Bronchial epithelial cell (primary cell): ENCODE data around the gene ADAM19. TPM values are rescaled to one million over a fixed set of nuclear protein-coding genes. Genes with fewer than 3 reads are reported as not detected.

Source experiments
- DNase-seq: peaks from one replicate; pipeline ENCODE4 v3.0.0-alpha.2; 2010; ENCODE audit warnings: low read depth
- FAIRE-seq: peaks from 2 replicates; lab custom pipeline; 2011; peaks lifted over from hg19 to GRCh38; lab: Jason Lieb, UNC
- H3K27me3 ChIP-seq: 2 replicates; pipeline ENCODE4 v1.5.1; 2011; ENCODE audit warnings: low read length; ENCODE audit not compliant: control insufficient read depth, insufficient read depth
- H3K36me3 ChIP-seq: 2 replicates; pipeline ENCODE4 v1.5.1; 2011; ENCODE audit warnings: low read length; ENCODE audit not compliant: control insufficient read depth, insufficient read depth
- H3K4me3 ChIP-seq: 2 replicates; pipeline ENCODE4 v1.5.1; 2011; ENCODE audit warnings: mild to moderate bottlenecking, low read depth, low read length, control low read depth
- total RNA-seq: library from RNA; depleted of rRNA; stranded (reverse); fragments of >200 nt; gene quantifications from 2 replicates; pipeline ENCODE4 v1.2.1, GENCODE V29; 2014
- TF ChIP-seq, protein P1 (sequence below): IDR thresholded peaks from 2 replicates; pipeline ENCODE4 v1.5.1; 2011; ENCODE audit warnings: mild to moderate bottlenecking, moderate library complexity, low read length, control low read depth, inconsistent platforms; ENCODE audit not compliant: insufficient read depth, severe bottlenecking

Gene ADAM19
- total RNA-seq, 1 donor from 2014 or later: 0.79 TPM

DNA sequence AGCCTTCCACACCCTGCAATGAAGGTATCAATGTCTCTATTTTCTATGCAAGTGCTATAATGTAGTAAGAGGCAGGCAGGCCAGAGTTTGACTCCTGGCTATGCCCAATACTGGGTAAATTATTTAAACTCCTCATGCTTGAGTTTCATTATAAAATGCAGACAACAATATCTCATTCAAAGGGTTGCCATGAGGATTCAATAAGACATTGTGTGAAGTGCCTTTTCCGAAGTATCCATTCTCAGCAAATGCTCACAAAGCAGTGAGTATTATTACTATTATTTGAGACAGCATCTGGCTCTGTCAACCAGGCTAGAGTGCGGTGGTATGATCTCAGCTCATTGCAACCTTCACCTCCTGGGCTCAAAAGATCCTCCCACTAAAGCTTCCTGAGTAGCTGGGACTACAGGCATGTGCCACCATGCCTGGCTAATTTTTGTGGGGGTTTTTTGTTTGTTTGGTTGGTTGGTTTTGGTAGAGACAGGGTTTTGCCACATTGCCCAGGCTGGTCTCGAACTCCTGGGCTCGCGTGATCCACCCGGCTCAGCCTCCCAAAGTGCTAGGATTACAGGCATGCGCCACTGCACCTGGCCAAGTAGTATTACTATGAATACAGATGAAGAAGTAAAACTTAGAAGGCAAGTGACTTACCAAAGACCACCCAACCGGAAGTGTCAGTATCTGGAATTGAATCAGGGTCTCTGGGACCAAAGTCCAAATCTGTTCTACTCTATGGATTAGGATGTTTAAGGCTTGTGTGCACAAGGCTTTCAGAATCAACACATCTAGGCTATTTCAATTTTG lies 18.8 kb downstream of the ADAM19 start:
- FAIRE-seq: no peak

GRCh38 chr5:157555037-157555640 lies 20.4 kb downstream of the ADAM19 start:
- DNase-seq: peak; percentile 30
- no peaks in the 10 kb centered on the region for H3K27me3 ChIP-seq
- no peaks in the 10 kb centered on the region for H3K36me3 ChIP-seq
- FAIRE-seq: no peak
- TF ChIP-seq, protein P1, sequence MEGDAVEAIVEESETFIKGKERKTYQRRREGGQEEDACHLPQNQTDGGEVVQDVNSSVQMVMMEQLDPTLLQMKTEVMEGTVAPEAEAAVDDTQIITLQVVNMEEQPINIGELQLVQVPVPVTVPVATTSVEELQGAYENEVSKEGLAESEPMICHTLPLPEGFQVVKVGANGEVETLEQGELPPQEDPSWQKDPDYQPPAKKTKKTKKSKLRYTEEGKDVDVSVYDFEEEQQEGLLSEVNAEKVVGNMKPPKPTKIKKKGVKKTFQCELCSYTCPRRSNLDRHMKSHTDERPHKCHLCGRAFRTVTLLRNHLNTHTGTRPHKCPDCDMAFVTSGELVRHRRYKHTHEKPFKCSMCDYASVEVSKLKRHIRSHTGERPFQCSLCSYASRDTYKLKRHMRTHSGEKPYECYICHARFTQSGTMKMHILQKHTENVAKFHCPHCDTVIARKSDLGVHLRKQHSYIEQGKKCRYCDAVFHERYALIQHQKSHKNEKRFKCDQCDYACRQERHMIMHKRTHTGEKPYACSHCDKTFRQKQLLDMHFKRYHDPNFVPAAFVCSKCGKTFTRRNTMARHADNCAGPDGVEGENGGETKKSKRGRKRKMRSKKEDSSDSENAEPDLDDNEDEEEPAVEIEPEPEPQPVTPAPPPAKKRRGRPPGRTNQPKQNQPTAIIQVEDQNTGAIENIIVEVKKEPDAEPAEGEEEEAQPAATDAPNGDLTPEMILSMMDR: no peak
- no peak overlapping the region for H3K4me3 ChIP-seq

More for the DNA sequence above, 18.8 kb downstream of the ADAM19 start:
- H3K36me3 ChIP-seq: no peaks in the 10 kb centered on the region
- TF ChIP-seq, protein P1: no peak
- no peak for DNase-seq
- no peaks in the 10 kb centered on the region for H3K27me3 ChIP-seq
- H3K4me3 ChIP-seq: no peak overlapping the region

- no peaks in the 10 kb centered on the region for H3K36me3 ChIP-seq
- no peak overlapping the region for H3K4me3 ChIP-seq
- no peak for FAIRE-seq
- TF ChIP-seq, protein P1: no peak
- no peaks in the 10 kb centered on the region for H3K27me3 ChIP-seq
- no peak for DNase-seq
Observed at GRCh38 chr5:157554179-157555036, 21.2 kb downstream of the ADAM19 start.

- FAIRE-seq (no peak), DNase-seq (no peak)
- Histone ChIP-seq H3K4me3 (no peak overlapping the region), H3K36me3 (no peaks in the 10 kb centered on the region), H3K27me3 (no peaks in the 10 kb centered on the region)
- TF ChIP-seq, protein P1: no peak
Observed at GRCh38 chr5:157552650-157553049, 22.9 kb downstream of the ADAM19 start.

DNA sequence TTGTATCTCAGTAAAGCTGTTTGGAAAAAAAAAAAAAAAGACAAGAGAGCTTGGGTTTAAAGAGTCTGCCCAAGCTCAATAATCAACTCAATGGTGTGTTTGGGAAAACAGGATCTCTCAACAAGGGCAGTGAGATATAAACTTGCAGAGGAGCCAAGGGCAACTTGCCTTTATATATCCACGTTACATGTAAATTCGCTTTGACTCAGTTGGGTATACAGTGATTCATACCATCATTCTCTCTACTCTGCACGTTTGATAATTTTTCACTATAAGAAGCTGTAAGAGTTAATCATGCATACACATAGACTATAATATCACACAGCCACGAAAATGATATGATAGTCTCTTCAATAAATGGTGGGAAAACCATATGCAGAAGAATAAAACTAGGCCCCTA lies 24.9 kb downstream of the ADAM19 start:
- H3K27me3 ChIP-seq: no peaks in the 10 kb centered on the region
- H3K36me3 ChIP-seq: no peaks in the 10 kb centered on the region
- peak; percentile 21 for DNase-seq
- FAIRE-seq: no peak
- H3K4me3 ChIP-seq: no peak overlapping the region
- TF ChIP-seq, protein P1: no peak
